ENCODE results near the gene PFDN2.

The PFDN2 gene

DNA sequence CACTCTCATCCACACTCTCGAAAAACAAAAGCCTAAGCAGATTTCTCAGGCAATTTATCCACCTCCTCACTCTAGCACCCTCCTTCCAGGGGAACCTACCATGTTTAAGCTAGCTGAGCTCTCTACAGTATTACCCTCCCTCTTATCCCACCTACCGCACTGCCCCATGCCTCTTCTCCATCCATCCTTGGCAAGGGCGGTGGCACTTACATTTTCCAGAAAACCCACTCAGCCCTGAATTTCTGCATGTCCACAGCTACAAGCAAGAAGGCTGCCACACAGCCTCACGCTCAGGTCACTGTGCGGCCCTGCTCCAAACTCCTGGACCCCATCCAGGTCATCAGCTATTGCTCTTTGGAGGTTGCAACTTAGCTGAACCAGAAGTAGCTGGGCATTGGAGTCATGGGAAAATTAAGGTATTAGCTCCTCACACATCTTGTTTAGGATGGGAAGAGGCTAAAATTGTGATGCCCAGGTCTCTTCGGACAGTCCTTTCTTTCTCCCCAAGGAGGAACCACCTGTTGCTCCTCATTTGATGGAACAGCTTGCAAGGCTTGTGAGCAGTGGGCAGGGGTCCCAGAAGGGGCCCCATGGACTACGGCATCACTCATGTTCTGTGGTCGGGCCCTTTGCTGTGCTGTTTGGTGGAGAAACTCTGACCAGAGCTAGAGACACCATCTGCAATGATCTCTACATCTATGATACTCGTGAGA lies 18.6 kb downstream of the PFDN2 start:
- no peak for DNase-seq (ENCODE audit: low spot score)

DNA sequence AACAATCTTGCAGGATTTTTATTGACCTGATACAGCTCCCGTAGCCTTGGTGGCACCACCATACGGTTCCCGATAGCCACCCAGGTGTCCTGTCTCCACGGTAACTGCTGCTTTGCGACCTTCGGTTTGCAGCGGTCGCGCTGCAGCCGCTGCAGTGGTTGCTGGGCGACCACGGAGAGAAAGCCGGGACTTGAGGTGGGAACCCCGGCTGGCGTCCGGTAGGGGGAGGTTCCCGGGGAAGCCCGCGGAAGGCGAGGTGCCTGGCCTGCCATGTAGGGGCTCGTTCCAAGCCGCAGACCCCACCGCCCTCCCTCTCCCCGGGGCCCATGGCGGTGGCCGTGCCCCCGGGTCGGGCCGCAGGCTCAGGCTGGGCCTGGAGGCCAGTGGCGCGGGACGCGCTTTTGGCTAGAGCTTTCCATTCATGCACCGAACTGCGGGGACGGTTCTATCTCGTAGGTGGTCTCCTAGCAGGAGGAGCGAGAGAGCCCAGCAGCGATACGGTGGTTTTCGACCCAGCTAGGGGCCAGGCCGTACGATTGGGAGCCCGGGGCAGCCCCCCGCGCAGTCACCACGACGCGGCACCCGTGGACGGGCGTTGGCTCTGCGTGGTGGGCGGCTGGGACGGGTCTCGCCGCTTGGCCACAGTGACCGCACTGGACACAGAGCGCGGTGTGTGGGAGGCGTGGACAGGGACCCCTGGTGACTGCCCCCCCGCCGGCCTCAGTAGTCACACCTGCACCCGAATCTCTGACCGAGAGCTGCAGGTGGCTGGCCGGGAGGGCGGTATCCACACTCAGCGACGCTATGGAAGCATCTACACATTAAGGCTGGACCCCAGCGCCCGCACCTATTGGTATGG lies 19.4 kb downstream of the PFDN2 start, which contains the start of gene KLHDC9:
Gene KLHDC9, plus strand, starts transcription at position 152 of the 859 bp plus-strand sequence. Its CDS starts 175 bp downstream, at position 327.
- no peak for DNase-seq (ENCODE audit: low spot score)

DNA sequence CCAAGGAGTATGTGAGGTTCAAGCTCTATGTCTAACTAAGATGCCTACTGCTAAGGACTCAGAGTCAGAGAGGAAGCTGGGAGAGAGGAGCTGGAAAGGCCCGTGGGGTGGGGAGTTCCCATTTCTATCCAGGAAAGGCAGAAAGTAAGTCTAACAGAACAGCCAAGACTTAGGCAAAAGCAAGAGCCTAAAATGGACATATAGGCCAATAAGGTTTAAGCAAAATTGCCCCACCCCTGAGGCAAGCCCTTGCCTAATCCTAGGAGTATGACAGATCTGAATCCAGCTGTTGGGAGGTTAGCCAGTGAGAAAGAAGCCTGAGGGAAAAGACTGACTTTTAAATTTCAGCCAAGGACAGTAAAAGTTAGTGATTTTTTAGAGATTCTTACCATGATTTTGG lies 21.3 kb downstream of the PFDN2 start:
- no peak for DNase-seq (ENCODE audit: low spot score)

DNA sequence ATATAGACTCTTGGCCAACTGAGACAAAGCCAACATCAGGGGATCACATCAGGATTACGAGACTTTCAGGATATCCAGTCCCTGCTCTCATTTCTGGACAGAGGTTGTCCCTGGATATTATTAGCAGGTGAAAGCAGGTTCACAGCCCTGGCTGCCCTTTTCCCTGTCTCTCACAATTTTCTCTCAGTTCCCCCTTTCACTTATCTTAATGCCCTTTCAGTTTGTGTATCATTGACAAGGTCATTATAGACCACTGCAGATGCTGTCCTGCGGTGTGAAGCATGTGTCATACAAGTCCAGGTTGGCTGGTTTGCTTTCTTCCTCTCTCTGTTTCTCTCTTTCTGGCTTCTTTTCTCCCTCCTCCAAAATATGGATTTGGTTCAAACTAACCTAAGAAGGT lies 21.8 kb downstream of the PFDN2 start:
- no peak for DNase-seq (ENCODE audit: low spot score)

DNA sequence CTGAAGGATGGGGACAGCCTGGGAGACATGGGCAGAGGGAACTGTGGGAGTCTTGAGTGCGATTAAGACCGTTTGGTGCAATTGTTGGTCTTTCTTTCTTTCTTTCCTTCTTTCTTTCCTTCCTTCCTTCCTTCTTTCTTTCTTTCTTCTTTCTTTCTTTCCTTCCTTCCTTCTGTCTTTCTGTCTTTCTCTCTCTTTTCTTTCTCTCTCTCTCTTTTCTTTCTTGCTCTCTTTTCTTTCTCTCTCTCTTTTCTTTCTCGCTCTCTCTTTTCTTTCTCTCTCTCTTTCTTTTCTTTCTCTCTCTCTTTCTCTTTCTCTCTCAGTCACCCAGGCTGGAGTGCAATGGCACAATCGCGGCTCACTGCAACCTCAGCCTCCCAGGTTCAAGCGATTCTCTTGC lies 22.6 kb downstream of the PFDN2 start:
- DNase-seq (ENCODE audit: low spot score): no peak

DNA sequence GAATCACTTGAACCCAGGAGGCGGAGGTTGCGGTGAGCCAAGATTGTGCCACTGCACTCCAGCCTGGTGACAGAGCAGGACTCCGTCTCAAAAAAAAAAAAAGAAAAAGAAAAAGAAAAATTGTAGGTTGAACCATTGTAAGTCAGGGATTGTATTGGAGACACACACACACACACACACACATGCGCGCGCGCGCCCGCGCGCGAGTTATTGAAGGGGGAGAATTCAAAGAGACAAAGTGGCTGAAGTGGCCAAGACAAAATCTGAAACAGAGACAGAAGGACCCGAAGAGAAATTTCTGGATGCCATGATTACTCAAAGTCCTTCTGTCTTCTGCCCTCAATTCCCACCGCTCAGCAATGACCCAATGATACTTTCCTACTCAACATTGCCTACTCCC lies 23.4 kb downstream of the PFDN2 start:
- DNase-seq (ENCODE audit: low spot score): no peak

DNA sequence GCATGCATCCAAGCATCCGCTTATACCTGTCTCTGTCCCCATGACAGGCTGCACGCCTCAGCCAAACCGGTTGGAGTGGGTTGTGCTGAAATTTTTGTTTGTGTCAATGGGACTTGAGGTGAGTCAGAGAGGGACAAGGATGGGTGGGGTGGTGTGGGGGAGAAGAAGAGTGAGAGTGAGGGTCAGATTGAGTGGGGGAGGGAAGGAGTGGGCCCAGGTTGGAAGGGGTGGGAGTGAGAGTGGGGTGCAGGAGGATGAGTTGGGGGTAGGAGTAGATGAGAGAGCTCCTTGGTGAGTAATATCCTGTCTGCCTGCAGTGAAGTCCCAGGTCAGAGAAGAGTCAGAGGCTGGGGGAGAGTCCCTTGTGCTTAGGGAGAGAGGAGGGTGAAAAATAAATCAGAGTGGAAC lies 25.2 kb downstream of the PFDN2 start:
- DNase-seq (ENCODE audit: low spot score): no peak

DNA sequence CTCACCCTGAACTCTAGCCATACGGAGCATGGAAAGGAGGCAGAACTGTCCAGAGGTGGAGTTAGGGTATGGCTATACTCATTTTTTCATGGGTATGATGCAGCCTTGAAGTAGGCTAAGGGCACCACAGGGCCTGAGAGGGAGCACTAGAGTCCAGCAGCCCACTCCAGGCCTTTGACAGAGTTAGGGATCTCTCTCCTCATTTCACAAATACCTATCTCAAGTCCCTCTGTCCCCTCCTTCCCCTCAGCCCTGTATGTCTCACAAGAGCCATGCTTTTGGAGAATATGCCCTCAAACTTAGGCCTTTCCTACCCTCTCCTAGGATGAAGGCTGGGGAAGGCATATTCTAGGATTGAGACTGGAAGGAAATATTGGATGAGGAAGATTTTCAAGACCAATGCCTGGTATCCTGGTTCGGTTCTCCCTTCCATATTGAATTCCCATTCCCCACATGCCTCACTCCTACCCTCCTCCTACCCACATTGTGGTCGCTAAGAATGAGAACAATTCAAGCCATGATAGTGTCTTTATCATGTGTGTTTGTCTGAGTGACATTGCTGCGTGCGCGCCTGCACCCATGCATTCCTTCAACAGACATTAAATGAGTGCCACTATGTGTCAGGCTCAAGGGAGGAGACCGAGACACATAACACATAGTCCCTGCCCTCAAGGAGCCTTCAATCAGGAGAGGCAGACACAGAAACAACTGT lies 25.9 kb downstream of the PFDN2 start:
- no peak for DNase-seq (ENCODE audit: low spot score)

DNA sequence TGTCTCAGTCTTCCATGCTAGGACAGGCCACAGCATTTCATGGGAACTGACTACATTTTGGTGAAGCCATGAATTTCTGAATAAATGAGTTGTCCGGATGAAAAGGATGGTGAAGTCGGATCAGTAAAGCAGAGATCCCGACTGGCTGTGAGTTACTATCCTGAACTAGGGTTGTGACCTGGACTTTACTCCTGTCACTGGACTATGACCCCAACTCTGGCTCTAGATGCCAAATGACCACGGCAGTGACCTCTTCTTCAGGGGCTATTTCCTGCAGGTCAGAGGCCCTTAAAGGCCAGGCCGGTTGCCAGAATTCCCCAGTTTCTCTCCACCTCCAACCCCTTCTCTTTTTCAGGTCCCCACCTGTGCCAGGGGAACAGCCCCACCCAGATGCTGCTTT lies 26.7 kb downstream of the PFDN2 start:
- DNase-seq (ENCODE audit: low spot score): no peak

DNA sequence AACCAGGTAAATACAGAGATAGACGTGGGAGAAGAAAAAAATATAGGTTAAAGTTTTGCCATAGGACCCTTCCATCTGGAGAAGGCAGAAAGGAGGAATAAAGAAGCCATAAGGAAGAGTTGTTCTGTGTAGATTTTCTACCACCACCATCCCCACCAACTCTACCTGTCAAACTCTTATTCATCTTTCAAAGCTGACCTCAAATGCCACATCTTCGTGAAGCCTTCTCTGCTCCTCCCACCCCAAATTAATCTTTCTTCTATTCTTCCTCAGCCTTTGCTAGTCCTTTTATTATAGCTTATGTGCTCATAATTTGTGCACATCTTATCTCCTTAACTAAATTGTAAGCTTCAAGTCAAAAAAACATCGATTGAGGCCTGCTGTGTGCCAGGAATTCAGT lies 27.2 kb downstream of the PFDN2 start:
- DNase-seq (ENCODE audit: low spot score): no peak

DNA sequence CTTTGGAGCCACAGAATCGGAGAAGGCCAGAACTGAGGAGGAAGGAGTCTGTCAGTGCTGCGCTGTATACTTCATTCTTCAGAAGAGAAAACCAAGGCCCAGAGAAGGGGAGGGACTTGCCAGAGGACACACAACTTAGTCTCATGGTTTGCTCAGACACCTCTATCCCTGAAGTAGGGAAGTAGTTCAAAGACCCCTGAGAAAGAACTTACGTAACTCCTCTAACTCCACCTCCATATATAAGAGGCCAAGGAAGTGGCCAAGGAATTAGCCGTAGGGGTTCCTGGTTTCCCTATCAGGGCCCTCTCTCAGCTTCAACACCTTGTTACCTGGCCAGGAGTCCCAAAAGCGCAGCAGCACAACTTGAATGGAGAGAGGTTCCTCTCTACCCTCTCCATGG lies 27.9 kb downstream of the PFDN2 start:
- no peak for DNase-seq (ENCODE audit: low spot score)

DNA sequence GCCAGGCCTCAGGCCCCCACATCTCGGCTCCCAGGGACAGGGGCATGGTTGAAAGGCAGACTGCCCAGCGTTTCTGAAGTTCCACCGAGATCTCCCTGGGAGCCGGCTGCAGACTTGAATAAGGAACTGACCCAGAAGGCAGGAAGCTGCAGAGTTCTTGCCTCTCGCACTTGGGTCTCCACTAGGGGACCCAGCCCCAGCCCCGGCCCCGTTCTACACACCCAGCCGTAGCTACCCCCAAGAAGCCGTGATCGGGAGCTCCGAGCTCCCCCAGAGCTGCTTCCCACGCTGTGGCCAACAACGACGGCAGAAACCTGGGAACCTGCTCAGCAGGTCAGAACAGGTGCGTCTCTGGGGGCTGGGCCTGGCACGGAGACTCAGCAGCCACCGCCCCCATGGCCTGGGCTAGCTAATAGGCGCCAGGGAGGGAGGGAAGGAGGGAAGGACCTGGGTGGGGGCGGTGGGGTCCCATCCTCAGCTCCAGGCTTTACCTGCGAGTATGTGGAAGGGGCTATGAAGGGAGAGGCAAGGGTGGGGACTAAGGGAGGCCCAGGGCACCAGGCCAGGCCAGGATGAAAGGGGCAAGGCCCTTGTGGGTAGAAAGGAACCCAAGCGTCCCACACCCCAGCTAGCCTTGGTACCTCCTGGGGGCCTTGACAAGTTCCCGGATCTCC lies 28.4 kb downstream of the PFDN2 start, which contains the start of gene NECTIN4:
Gene NECTIN4, minus strand, starts transcription at position 308 of the 674 bp plus-strand sequence. Its CDS starts 262 bp downstream, at position 46.
- no peak for DNase-seq (ENCODE audit: low spot score)

DNA sequence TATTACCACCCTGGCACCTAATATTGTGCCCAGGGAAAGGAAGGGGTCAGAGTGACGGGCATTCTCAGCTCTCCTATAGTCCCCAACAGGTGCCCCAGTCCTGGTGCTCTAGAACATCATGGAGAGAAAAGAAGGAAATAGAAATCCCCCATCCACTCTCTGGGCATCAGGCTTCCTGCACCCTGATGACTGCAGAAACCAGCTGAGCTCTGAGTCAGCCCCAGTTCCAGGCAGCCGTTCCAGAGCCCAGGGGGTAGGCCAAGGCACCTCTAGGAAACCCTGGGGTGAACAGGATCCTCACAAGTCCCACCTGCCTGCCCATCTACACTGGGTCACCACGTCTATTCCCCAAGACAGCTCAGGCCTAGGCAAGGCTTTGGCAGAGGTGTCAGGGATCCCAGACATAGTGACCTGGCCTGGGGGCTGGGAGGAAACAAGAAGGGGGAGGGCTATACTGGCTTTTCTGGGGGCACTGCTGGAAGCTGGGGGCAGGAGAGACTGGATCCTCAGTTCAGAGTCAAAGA lies 29.2 kb downstream of the PFDN2 start:
- no peak for DNase-seq (ENCODE audit: low spot score)

DNA sequence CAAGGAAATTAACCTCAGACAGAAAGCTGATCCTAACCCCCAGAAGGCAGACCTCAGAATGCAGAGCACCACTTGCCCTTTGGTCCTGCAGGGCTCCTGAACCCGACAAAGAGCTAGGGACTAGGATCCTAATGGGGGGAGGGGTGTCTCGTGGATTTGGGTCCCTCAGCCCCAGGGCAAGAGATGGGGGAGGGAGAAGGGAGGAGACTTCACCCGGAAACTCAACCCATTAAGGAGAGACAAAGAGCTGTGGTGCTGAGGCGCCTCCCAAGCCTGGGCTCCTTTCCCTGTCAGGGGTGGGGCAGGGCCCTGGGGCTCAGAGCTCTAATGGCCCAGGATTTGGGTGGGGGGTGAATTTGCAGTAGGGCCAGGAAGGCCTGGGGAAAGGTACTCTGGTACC lies 31.4 kb downstream of the PFDN2 start:
- no peak for DNase-seq (ENCODE audit: low spot score)

DNA sequence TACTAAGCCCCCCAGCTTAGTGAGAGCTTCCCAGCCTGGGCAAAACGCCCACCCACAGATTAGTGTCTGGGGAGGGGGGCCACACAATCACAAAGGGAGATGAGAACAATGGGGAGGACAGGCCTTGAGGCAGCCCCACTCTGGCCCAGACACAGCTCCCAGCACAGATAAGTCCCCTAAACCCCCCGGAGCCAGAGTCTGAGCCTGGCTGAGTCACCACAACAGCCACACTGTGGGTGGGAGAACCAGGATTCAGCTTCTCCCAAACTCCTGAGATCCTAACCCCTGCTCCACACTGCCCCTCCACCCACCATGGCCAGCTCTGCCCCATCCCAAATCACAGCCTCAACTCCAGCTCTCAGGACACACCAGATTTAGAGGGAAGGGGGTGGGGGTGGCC lies 32.7 kb downstream of the PFDN2 start:
- no peak for DNase-seq (ENCODE audit: low spot score)

DNA sequence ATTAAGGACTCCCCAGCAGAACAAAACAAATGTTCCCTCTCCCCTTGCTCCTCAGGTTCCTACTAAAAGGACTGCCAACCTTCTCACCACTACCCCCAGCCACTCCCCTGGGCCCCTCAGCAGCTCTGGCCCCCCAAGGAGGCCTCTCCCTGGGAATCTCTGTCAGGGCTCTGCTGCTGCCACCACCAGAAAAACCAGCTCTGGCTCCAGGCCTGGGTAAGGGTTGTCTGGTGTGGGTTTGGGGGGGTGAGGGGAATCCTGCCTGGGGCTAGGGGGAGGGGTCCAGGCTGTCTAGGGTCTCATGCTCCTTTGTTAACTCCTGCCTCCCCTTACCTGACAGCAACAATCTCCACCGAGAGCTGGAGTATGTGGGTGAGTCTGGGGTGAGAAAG lies 33.2 kb downstream of the PFDN2 start:
- no peak for DNase-seq (ENCODE audit: low spot score)

DNA sequence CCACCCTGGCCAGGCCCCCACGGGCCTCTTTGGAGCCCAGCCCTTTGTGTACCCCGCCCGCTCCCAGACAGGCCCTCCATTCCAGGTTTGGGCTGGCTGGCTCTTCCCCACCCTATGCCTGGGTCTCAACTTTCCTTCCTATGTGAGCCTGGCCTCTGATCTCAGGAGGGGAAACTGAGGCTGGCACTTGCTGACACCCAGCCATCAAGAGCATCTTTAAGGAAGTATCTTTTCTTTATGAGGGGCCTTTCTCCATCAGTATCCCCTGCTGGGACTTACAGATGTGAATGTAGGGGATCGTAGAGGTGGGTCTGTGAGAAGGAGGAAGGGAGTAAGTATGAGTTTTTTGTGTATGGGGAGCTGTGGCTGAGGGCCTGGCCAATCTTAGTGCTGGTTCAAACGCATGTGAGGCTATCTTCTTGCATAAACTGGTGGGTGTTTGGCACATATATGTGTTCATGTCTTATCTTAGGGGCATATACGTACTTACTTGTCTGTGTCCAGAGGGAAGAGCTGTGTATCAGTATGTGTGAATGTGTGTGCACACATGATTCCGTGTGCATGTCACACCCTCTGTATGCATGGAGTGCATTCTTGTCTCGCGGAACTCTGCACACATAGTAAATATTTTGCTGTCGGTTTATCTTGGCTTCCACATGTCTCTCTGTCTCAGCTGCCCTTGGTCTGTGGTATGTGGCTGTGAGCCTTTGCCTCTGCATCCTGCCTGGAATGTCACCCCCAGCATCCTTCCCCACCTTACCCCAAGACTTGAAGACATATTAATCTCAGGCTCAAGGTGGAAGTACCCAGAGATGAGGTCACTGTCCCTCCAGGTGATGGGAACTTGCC lies 33.9 kb downstream of the PFDN2 start:
- DNase-seq (ENCODE audit: low spot score): no peak

DNA sequence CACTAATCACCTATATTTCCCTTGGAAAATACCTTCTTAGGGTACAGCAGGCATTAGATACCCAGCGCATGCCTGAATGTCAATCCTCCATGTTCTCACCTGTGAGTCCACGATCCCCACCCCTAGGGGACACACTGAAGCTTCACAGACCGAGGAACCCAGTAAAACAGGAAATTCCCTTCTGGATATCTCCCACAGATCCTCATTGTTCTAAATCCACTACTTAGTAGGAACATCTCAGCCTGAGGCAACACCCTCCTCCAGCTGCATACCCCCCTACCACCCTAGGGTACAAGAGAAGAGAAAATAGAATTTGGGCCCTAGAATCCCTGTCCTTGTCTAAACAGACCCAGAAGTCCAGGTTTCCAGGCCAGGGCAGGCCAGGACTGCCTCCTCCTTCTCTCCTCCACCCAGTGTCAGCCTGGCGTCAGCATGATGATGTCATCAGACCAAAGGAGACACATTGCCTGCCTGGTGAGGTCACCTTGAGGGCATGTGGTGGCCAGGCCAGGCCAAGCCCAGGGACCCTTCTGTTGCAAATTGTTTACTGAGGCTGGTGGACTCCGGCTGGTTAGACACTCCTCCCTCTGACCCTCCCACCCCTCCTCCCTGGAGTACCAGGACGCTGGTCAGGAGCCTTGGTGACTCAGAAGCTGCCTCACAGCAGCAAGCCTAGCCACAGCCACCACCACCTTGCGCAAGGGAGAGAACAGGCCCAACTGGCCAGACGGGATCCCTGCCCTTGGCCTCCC lies 34.7 kb downstream of the PFDN2 start:
- DNase-seq (ENCODE audit: low spot score): no peak

DNA sequence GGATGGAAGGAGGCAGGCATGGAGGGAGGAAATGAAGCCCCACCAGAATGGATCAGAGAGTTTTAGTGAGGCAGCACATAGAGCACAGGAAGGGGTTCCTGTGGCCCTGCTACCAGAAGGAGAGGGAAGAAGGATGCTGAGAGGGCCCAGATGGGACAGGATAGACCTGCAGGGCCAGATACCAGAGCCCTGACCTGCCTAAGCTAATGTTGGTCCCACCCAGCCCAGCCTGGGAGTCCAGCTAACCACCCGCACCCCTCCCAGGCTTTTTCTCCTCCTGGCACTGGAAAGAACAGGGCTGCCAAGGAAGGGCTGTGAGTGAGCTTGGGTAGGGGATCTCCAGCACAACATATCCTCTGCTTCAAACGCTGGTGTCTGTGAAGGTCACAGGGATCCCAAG lies 35.4 kb downstream of the PFDN2 start:
- DNase-seq (ENCODE audit: low spot score): no peak

DNA sequence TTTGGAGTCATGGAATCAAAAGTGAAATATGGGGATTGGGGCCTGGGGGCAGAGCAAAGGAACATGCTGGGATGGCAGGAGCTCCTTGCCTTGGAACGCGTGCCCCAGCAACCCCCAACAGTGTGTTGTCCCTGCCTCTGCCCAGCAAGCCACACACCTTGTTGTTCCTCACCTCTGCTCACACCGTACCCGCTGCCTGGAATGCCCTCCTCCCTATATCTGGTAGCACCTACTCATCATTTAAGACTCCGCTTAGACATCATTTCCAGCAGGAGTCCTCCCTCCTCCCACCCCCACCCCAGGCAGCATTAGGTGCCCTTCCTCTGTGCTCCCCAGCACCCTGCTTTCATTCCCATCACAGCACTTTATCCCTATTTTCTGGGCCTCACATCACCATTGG lies 36.3 kb downstream of the PFDN2 start:
- DNase-seq (ENCODE audit: low spot score): no peak

All from globus pallidus (tissue), 1 donor.